NCI-H446 (cell line): ENCODE data around the gene TTC38.
A peak's percentile ranks its signal among the peaks of the same experiment; 100 is the strongest.
"Not testable (repeated sequence)": the region's sequence is repeated elsewhere in the genome, so short reads cannot be mapped to it uniquely, and the experiment has no call there.

Source experiments
- DNase-seq, 2 experiments: peaks; one replicate each; lab custom pipeline; 2025; lab: John Stamatoyannopoulos, UW

The TTC38 gene

GRCh38 chr22:46296257-46297150, 28.7 kb downstream of the TTC38 start, which contains the start of gene GTSE1:
Gene GTSE1, plus strand, starts transcription at chr22:46296870. Its CDS starts 531 bp downstream, at chr22:46297401.
- DNase-seq = peak; percentile 97 to 98

GRCh38 chr22:46297151-46297812, 29.5 kb downstream of the TTC38 start:
- DNase-seq = peak in 1 of 2 experiments; percentile 41

GRCh38 chr22:46299101-46299500, 31.3 kb downstream of the TTC38 start:
- DNase-seq = no peak

- no peak for DNase-seq
Measured at GRCh38 chr22:46300491-46300890, 32.7 kb downstream of the TTC38 start.

GRCh38 chr22:46303347-46303965, 35.6 kb downstream of the TTC38 start:
- DNase-seq = no peak

GRCh38 chr22:46308283-46308988, 40.6 kb downstream of the TTC38 start:
- no peak for DNase-seq

- no peak for DNase-seq
Measured at GRCh38 chr22:46309526-46310085, 41.8 kb downstream of the TTC38 start.

GRCh38 chr22:46312056-46312455, 44.2 kb downstream of the TTC38 start:
- no peak for DNase-seq

GRCh38 chr22:46312848-46313247, 45.0 kb downstream of the TTC38 start:
- not testable (repeated sequence) for DNase-seq

GRCh38 chr22:46315976-46316375, 48.2 kb downstream of the TTC38 start:
- DNase-seq = no peak

GRCh38 chr22:46317646-46318045, 49.8 kb downstream of the TTC38 start:
- no peak for DNase-seq

- no peak for DNase-seq
Measured at GRCh38 chr22:46318576-46318975, 50.8 kb downstream of the TTC38 start.

- no peak for DNase-seq
Measured at GRCh38 chr22:46319319-46319718, 51.5 kb downstream of the TTC38 start.

- DNase-seq = no peak
Measured at GRCh38 chr22:46320166-46320710, 52.4 kb downstream of the TTC38 start.

- no peak for DNase-seq
Measured at GRCh38 chr22:46320716-46321386, 53.0 kb downstream of the TTC38 start.

GRCh38 chr22:46322711-46323110, 54.9 kb downstream of the TTC38 start:
- DNase-seq = no peak

GRCh38 chr22:46323162-46323561, 55.4 kb downstream of the TTC38 start:
- no peak for DNase-seq

GRCh38 chr22:46326066-46326680, 58.4 kb downstream of the TTC38 start:
- no peak for DNase-seq

- no peak for DNase-seq
Measured at GRCh38 chr22:46327691-46328465, 60.1 kb downstream of the TTC38 start.

- DNase-seq = no peak
Measured at GRCh38 chr22:46328797-46329196, 61.0 kb downstream of the TTC38 start.
